HG03521 (cell line): Measurements from ENCODE around the gene SGMS1.
A peak's percentile ranks its signal among the peaks of the same experiment; 100 is the strongest.

Experiments used
- ATAC-seq: cut with Tn5 transposase; IDR thresholded peaks from one replicate; pipeline ENCODE4 v1.9.1; 2021; ENCODE audit warnings: mild to moderate bottlenecking, moderate library complexity; ENCODE audit not compliant: unreplicated experiment

The SGMS1 gene

DNA sequence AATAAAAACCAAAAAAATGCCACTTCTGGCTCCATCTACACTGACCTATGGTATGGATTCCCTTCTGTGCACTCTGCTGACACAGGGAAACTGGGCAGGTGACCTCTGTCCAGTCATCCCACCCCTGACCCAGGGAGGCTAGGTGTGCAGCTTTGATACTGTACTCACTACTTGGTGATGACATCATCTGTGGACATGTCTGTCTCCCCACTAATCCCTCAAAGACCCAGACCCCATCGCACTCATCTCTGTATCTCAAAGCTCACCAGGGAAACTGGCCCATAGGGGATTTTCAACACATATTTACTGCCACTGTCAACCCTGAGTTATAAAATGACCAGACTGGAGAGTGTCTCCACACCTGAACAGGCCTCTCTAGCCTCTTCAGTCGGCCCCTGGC lies 10.6 kb downstream of the SGMS1 start:
- no peak for ATAC-seq

DNA sequence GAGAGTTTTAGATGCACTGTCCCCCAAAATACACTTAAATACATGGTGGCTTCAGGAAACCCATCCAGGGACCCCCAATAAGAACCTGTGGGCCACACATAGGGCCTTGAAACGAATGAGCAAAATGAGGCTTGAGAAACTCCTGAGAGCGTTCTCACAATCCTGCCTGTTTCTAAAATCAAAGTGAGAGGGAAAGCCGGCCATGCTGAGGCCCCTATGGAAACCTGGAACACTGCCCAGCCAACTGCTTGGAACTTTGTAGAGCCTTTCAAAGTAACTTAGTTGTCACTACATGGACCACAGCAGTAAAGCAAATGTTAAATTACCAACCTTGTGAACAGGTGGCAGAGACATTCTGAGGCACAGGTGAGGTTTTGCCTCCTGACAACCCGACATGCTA lies 13.4 kb downstream of the SGMS1 start:
- no peak for ATAC-seq

DNA sequence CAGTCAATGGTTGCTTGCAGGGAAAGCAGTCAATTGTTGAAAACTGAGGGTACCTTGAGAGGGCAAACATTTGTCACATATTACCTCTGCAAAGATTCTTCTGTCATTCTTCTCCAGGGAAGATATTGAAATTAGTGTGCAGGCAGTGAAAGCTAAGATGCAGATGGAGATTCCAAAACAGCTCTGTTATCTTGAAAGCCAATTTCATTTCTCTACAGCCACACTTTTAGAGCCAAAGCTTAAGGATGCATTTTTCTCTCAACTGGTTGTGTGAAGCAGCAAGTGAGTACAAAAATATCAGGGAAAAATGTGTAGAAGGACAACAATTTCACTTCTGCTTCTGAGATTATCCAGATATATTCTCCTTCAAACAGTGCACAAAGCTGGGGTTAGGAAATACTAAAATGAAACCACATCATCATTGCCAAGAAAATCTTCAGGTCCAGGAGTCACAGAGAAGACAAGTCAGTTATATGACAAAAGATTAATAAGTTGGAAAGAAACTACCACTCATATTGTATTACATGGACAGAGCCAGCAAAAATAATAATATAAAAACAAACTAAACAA lies 16.3 kb downstream of the SGMS1 start:
- no peak for ATAC-seq

DNA sequence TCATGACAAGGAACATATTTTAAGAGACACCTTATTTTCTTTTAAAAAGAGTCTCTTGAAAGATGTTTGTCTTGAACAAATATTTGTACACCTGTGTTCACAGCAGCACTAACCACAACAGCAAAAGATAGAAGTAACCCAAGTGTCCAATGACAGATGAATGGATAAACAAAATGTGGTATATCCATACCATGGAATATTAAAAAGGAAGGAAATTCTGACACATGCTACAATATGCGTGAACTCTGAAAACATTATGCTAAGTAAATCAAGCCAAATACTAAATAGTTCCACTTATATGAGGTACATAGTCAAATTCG lies 17.8 kb downstream of the SGMS1 start:
- ATAC-seq: no peak

DNA sequence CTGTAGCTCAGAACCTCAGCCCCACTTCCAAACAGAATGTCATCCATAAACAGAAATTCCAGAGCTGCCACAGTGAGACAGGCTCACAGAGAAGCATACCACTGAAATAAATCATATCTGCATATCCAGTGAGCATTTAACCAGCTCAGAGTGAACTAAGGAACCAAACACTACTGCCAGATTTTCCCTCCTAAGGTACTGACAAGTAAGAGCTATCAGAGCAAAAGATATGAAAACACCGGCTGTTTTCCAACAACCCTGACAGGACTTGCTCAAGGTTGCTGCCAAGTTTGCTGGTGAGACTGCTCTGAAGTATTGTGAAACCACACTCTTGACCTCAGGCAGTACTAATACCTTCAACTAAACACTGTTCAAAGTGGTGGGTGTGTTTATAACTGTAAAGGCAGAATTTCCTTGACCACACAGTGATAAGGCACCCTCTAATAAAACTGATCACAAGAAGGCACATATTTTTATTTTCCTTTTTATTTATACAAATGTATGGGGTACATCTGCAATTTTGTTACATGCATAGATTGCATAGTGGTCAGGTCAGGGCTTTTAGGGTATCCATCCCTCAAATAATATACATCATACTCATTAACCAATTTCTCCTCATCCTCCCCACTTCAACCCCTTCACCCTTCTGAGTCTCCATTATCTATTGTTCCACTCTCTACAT lies 18.3 kb downstream of the SGMS1 start:
- ATAC-seq: peak; percentile 82

DNA sequence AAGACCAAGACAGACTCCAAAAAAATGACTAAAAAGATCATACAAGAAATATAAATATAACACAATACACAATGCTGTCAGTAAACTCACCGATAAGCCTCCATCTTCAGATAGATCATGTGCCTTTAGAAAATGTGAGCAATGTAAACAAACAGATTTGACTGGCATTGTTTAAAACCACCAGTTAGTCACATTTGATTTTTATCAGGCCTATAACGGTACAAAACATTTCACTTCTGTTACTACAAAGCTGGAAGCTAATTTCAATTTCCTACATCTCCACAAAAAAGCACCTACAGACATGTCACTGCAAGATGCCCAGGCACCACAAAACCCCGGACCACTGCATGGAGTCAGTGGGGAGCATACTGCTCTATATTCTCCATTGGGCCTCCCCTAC lies 18.9 kb downstream of the SGMS1 start:
- ATAC-seq: no peak

DNA sequence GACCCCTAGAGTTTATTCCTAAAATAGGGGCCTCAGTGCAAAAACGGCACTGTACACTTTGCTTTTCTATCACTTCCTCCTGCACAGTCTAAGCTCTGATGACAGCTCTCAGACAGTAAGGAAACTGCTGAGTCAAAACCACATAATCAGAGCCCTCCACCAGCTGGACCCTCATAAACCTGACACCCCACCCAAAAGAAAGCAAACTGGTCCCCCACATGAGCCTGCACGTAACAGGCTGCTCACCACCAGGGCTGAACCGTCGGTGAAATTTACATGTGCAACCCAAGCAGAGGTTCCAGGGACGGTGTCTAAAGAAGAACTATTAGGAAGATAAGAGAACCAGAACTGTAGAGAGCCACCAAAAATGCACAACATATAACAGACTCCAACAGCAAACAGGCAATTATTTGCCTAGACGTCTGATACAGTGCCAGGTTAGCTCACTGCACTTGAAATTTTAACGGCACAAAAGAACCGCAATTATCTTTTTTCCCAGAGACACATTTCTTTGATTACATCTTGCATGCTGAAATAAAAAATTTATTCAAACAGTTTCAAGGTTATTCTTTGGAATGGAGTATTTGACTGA lies 19.6 kb downstream of the SGMS1 start:
- peak; percentile 54 for ATAC-seq

DNA sequence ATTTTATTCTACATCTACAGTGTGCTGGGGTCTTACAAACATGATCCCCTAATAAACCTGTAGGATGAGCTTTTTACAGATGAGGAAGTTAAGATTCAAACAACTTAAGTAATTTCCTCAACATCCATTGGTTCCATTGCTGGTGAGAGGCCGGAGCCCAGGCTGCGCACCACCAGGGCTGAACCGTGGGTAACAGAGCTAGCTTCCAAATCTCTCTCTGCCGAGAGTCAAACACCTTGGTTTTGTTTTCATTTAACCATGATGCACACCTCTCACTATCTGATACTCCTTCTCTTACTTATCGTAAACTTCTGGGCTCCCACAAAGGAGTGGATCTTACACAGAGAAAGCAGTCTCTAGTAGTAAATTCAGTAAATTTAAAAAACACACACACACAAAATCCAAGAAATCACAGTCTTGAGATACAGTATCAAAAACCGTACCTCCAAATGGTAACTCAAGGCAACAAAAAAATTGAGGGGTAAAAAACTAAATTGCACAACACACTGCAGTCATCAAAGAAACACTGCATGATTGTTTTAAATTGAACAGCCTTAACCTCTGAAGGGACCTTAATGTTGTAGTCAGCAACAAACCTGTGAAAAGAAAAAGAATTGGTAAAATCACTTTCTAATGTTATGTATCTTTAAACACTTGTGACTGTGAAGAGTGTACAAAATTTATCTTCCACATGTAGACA lies 20.5 kb downstream of the SGMS1 start:
- ATAC-seq: no peak

DNA sequence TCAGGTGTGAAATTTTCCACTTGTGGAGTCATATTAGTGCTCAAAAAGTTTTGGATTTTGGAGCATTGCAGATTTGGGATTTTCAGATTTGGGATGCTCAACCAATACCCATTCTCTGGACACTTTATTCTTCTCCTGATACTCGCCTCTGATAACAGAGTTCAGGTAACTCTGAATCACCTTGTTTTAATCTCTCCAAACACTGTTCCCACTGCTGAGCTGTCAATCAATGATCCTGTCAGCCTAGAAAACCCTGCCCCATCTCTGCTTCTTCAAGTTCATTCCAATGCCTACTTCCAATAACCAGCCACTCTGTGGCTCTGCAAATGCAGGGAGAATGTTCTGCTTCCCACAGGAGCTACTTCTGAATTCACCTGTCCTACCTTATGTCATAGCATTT lies 21.8 kb downstream of the SGMS1 start:
- no peak for ATAC-seq

DNA sequence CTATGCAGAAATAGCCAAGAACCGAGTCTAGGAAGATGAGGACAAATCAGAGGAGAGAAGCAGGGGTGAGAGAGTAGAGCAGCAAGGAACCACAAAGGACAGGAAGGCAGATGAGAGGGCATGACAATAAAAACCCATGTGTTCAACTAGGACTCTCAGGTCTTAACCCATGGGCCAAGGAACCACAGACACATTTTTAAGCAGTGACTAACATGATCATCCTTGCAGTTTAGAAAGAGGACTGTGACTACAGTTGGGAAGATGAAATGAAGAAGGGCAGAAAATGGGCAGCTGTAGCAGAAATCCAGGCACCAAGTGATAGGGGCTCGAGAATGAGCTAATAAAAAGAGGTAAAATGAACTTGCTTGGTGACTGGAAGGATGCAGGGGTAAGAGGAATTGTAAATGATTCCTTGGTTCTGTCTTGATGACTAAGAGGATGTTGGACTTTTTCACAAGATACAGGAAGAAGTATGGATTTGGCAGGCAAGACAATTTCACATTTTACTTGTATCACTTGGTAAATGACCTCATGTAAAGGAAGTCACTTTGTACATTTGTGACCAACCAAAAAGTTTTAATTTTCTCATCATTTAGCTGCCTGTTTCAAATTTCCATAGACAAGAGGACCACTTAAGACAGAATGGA lies 22.8 kb downstream of the SGMS1 start:
- no peak for ATAC-seq

DNA sequence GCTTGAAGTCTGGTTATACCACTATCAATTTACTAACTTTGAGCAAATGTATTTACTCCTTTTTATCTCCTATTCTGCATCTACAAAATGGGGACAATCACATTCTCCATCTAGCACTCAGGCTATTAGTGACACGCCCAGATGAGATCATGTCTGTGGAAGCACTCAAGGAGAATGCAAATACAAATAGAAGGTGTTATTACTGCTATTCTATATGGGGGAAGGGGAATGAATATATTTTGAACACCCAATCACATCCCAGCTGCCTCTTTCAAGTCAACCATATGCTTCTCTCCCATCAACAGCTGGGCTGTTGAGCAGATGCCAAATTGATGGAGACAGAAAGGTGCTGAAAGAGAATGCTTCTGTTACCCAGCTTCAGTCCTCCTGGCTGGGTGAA lies 23.5 kb downstream of the SGMS1 start:
- ATAC-seq: no peak

DNA sequence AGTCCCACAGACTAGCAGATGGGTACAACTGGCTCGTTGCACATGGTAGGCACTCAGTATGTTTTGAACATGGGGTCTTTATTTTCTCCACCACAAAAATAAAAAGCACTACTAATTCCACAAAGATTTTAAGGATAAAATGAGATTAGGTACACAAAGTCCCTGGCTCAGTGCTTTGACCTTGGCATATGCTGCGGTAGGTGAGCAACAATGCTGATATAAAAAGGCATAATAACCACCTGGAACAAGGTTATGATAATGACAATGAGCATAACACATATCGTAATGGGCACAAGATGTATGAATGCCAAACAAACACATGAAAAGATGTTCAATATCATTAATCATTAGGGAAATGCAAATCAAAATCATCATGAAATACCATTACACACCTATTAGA lies 26.9 kb downstream of the SGMS1 start:
- ATAC-seq: no peak

DNA sequence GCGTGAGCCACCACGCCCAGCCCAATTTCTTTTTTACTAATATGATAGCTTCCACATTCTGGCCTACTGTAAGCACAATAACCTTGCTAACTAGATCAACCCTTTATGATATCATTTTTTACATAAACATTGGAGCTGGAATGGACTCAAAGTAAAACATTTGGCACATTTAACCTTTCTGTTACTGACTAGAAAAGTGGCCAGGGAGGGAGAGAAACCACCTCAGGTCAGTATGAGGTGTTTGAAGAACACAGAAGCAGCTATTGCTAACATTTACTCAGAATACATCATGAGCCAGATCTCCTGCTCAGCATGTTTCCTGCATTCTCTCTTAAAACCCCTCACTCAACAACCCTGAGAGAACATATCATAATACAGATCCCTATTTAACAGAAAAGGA lies 27.3 kb downstream of the SGMS1 start:
- no peak for ATAC-seq

DNA sequence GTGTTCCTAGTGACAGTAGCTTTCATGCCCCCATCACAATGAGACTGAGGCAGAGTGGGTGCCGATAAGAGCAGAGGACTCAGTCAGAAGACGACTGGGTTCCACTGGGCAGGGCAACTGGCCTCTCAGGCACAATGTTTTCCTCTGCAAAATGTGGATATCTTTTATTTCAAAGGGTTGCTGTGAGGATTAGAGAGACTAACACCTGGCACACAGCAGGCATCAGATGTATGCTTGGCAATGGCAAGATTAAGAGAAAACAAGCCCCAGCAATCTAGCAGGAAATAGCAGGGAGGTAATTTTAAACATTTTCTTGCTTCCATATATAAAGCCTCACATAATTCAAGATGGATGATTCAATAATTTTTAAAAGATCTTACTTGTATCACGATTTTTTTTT lies 28.0 kb downstream of the SGMS1 start:
- no peak for ATAC-seq

DNA sequence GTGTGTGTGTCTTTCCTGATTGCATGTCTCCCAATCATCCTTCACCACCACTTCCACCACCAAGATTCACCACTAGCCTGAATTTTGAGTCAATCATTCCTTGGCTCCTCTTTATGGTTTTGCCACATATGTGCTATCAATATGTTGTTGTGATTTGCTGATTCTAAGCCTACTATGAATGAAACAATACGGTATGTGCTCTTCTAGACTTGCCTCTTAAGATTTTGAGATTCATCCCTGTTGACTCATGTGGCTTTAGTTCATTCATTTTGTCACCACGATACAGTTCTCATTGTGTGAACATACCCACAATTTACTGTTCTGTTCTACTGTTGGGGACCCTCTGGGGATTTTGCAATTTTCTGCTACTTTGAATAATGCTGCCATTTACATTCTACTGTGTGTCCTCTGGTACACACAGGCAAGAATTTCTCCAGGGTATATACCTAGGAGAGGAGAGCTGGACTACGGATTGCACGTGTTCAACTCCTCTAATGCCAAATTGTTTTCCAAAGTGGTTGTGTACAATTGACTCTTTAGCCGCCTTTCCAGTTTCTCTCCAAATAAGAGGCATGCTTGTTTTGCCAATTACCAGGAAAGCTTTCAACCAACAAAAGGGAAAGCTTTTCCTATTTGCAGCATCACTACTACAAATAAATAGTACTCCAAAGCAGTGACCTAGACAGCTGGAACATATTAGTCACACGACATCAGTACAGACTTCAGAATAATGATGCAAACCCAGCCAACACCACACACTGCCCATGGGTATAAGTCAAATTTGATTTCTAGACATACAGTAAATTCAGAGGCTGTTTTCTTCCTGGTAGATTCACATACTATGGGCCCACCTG lies 30.0 kb downstream of the SGMS1 start:
- no peak for ATAC-seq

DNA sequence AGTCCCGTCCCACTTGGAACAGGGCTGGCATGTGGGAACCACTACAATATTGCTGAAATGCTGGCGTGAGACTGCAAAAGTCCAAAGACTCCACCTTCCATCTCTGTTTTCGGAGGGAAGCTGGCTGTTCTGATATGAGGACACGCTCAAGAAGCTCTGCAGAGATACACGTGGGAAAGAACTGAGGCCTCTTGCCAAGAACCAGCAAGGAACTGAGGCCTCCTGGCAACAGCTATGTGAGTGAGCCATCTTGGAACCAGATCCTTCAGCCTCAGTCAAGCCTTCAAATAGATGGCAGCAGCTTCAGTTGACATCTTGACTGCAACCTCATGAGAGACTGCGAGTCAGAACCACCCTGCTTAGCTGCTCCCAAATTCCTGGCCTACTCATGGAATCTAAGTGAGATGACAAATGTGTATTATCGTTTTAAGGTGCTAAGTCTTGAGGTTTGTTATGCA lies 30.8 kb downstream of the SGMS1 start:
- ATAC-seq: no peak

DNA sequence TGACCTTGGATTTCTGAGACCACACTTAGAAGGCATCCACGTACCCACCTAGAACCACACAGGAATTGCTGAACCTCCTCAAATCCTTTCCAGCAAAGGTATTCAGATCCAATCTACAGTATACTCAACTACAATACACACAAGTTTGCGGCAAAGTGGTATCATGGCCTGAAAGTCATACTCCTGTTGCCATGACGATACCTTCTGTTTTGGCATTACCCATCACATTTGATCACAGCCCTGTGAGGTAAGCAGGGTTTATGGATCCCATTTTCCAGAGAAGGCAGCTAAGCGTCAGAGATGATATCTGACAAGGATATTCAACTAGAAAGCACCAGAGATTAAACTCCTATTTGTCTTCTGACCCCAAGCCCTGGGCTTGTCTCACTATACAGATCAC lies 32.8 kb downstream of the SGMS1 start:
- ATAC-seq: no peak

DNA sequence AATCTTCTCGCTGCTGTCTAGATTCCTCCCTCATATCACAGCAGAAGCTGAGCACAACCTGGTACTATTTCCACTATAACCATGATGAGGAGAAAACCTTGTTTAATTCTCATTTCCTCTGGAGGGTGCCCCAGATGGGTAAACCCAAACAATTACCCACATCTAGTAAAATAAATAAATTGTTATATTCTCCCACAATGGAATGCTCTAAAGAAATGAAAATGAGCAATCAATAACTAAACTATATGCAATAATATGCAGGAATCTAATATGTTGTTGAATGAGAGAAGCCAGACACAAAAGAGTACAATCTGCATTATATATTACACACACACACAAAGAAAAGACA lies 37.0 kb downstream of the SGMS1 start:
- ATAC-seq: no peak

DNA sequence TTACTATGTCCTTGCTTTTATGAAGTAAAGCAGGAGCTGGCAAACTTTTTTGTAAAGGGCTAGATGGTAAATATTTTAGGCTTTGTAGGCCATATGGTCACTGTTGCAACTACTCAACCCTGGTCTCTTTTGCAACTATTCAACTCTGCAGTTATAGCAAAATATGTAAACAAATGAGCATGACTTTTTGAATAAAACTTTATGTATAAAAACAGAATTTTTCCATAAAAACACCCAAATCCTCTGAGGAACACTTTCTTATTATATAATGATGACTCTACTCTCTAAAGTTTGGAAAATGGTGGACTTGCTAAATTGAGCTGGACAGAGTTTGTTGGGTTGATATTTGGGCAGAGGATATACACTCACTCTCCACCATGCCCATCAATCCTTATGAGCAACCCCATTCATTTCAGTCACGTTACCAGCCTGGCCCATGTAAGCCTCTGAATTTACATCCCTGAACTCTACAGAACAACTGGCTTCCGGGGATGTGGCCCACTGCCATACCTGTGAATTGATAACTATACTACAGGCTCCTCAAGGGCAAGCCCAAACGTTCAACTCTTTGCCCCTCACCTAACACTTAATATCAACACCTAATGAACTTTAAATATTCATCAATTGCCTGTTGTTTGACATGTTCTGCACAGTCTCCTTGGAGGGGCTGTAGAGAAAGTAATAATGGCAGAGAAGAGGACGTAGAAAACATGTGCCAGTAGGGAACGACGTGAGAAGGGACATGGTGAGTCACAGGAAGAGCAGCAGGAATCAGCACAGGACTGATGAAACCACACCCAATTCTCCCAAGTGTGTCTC lies 37.6 kb downstream of the SGMS1 start:
- no peak for ATAC-seq
